Pancreas (tissue), 10 donors: ENCODE measurements around the gene ZNF333. TPM values are rescaled to one million over a fixed set of nuclear protein-coding genes. Genes with fewer than 3 reads are reported as not detected.
A peak's percentile ranks its signal among the peaks of the same experiment; 100 is the strongest.
"Not testable (repeated sequence)": the region's sequence is repeated elsewhere in the genome, so short reads cannot be mapped to it uniquely, and the experiment has no call there.

Experiments used
- ATAC-seq, 4 donors: fragments of 200-7000 bp; cut with Tn5 transposase; one replicate each; pipeline versions ENCODE4 v1.8.0 to v1.9.1; 2020; ENCODE audit warnings: mild to moderate bottlenecking in 4 of 4, moderate library complexity in 4 of 4
- DNase-seq, 6 donors: peaks; one replicate each; pipeline ENCODE4 v3.0.0-alpha.2; 2020
- FAIRE-seq: peaks from 2 replicates; lab custom pipeline; 2012; peaks lifted over from hg19 to GRCh38; lab: Jason Lieb, UNC
- H3K27ac ChIP-seq, 4 donors: fragments of 200-600 bp; sonication (generic); 1 replicate in 3 of 4; 2 replicates in 1 of 4; pipeline versions ENCODE4 v1.5.0 to v1.8.0; 2020
- H3K27me3 ChIP-seq, 4 donors: fragments of 200-600 bp; one replicate each; pipeline ENCODE4 v1.8.0; 2021
- H3K36me3 ChIP-seq, 3 donors: fragments of 200-600 bp; sonication (generic) in 1 of 3; one replicate each; pipeline versions ENCODE4 v1.5.0 to v1.8.0; 2020 to 2021
- H3K4me1 ChIP-seq, 3 donors: fragments of 200-600 bp; one replicate each; pipeline ENCODE4 v1.8.0; 2021
- H3K4me3 ChIP-seq, 4 donors: fragments of 200-600 bp; sonication (generic) in 2 of 4; one replicate each; pipeline versions ENCODE4 v1.5.0 to v1.8.0; 2020 to 2021
- H3K9me3 ChIP-seq, 4 donors: fragments of 200-600 bp; one replicate each; pipeline ENCODE4 v1.8.0; 2021
- CTCF ChIP-seq, 4 donors: fragments of 200-600 bp; sonication (generic) in 3 of 4; IDR thresholded peaks; one replicate each; pipeline versions ENCODE4 v1.5.0 to v1.8.0; 2021; ENCODE audit warnings: antibody characterized with exemption in 4 of 4
- WGBS, 2 donors: extraction: QIAGEN DNeasy Blood & Tissue Kit; methylation state at CpG; one replicate each; pipeline ENCODE4 v1.1.7; 2013; 5-methylcytosine and 5-hydroxymethylcytosine counted together
- intact Hi-C, 3 donors: fragments of 100-400 bp; cut with DNase I; formaldehyde crosslinking; loops; one replicate each; pipeline versions ENCODE4 v1.11.1 to v1.14.2; 2022
- polyA plus RNA-seq, 2 donors: library from polyadenylated mRNA; stranded (reverse); fragments of 200-250 nt; gene quantifications; one replicate each; pipeline ENCODE4 v1.2.3, GENCODE V29; 2013
- total RNA-seq, 6 donors: library from RNA; stranded (reverse); fragmentation: NEBNext Ultra II Directional in 4 of 6; extraction: Animal tissue kit (Norgen Biotek cat#: 25700) in 4 of 6; gene quantifications; one replicate each; pipeline versions ENCODE4 v1.2.1 to v1.2.4, GENCODE V29; 2021 to 2023
- donor health status: healthy with polysubstance abuse.
- donor health status: DM: no; HTN: no; CAD: no; lungs with moderate emphysema.
- donor health status: DM: no; HTN: no; CAD: no.
- donor health status: control.
- donor health status: control.
- donor health status: Bipolar disorder and iron deficiency.
- donor health status: DM: yes; HTN: yes; CAD: no.
- donor health status: DM: no; HTN: no; CAD: no.
- donor health status: DM: no; HTN: no; CAD: no.
- donor health status: DM: yes; HTN: yes; CAD: no.

Gene ZNF333
- total and polyA plus RNA-seq, 8 donors: 5.4 to 14.4 (median 8.4) TPM

DNA sequence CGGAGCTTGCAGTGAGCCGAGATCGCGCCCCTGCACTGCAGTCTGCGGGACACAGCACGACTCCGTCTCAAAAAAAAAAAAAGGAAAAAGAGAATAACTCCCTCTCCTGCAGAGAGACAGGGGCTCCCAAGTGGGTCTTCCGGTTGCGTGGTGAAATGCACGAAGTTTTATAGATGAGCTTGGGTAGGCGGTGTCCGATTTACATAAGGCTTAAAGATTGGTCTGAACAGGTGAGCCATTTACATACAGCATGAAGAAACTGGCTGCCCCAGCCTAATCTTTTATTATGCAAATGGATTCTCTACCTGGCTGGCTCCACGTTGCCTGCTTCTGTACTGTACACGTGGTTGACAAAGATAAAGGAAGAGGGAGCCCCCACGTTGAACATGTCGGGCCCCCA, 69.0 kb downstream of the ZNF333 start:
- Histone ChIP-seq H3K36me3 (no peaks in the 10 kb centered on the region), H3K4me3 (peak overlapping the region in 1 of 4 donors; percentile 4), H3K27ac (no peak overlapping the region), H3K27me3 (no peaks in the 10 kb centered on the region), H3K9me3 (no peaks in the 10 kb centered on the region), H3K4me1 (no peaks in the 10 kb centered on the region)
- ATAC-seq: peak in 3 of 4 donors; percentile 74 to 86 (median 79)
- no peak for TF ChIP-seq CTCF (IDR thresholded peaks at IDR 0.05)
- FAIRE-seq: no peak
- no peak for DNase-seq
- intact Hi-C loops: no loop called here
- 14 to 15% methylated on average over 15 to 16 of the region's 16 CpGs for WGBS, 2 donors

- ATAC-seq: no peak
- DNase-seq: no peak
- Histone ChIP-seq H3K9me3 (no peaks in the 10 kb centered on the region), H3K27ac (no peak overlapping the region), H3K4me3 (no peak overlapping the region), H3K36me3 (no peaks in the 10 kb centered on the region), H3K27me3 (no peaks in the 10 kb centered on the region), H3K4me1 (no peaks in the 10 kb centered on the region)
- intact Hi-C loops: no loop called here
- no peak for FAIRE-seq
- no peak for TF ChIP-seq CTCF (IDR thresholded peaks at IDR 0.05)
- 52 to 54% methylated on average over 5 of the region's 5 CpGs for WGBS, 2 donors
These were observed 71.8 kb downstream of the ZNF333 start for GRCh38 chr19:14761607-14762006.

DNA sequence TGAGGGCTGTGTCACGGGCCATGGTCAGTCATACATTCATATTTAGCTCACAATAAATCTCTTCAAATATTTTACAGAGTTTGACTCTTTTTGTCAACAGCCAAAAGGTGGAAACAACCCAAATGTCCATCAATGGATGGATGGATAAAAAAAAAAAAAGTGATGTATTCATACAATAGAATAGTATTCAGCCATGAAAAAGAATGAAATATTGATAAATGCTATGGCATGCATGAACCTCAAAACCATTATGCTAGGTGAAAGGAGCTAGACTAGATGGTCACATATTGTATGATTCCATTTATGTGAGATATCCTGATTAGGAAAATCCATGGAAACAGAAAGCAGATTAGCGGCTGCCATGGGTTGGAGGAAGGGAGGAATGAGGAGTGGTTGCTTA, 72.3 kb downstream of the ZNF333 start:
- Histone ChIP-seq H3K4me1 (no peaks in the 10 kb centered on the region), H3K27me3 (no peaks in the 10 kb centered on the region), H3K27ac (no peak overlapping the region), H3K4me3 (no peak overlapping the region), H3K36me3 (no peaks in the 10 kb centered on the region), H3K9me3 (no peaks in the 10 kb centered on the region)
- no peak for ATAC-seq
- 85 to 90% methylated on average over 2 of the region's 2 CpGs for WGBS, 2 donors
- no peak for DNase-seq
- TF ChIP-seq CTCF (IDR thresholded peaks at IDR 0.05): no peak
- intact Hi-C loops: no loop called here
- FAIRE-seq: no peak

DNA sequence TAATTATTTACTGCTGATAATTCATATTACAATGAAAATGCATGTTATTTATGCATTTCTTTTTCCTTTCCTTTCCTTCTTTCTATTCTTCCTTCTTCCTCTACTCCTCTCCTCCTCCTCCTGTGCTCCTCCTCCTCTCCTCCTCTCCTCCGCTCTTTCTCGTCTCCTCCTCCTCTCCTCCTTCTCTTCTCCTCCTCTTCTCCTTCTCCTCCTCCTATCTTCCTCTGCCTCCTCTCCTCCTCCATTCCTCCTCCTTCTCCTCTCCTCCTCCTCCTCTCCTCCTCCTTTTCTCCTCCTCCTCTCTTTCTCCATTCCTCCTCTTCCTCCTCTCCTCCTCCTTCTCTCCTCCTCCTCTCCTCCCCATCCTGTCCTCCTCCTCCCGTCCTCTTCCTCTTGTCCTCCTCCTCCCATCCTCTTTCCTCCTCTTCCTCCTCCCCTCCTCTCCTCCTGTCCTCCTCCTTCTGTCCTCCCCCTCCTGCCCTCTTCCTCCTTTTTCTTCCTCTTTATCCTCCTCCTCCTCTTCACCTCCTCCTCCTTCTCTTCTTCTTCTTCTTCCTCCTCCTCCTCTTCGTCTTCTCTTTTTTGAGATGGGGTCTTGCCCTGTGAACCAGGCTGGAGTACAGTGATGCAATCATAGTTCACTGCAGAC, 73.8 kb downstream of the ZNF333 start:
- Histone ChIP-seq H3K27me3 (peaks cover 0 to 3% (median 0%) of the 10 kb centered on the region in 4 donors), H3K27ac (no peak overlapping the region), H3K4me1 (no peaks in the 10 kb centered on the region), H3K36me3 (no peaks in the 10 kb centered on the region), H3K9me3 (no peaks in the 10 kb centered on the region), H3K4me3 (no peak overlapping the region)
- no peak for FAIRE-seq
- WGBS, 2 donors: 44 to 51% methylated on average over 4 of the region's 4 CpGs
- TF ChIP-seq CTCF (IDR thresholded peaks at IDR 0.05): no peak
- DNase-seq: no peak
- ATAC-seq: no peak
- intact Hi-C loops: no loop called here

GRCh38 chr19:14764401-14764800, 74.6 kb downstream of the ZNF333 start:
- no peak overlapping the region for H3K4me3 ChIP-seq
- DNase-seq: no peak
- intact Hi-C loops: no loop called here
- 74 to 75% methylated on average over 9 of the region's 9 CpGs for WGBS, 2 donors
- ATAC-seq: no peak
- no peaks in the 10 kb centered on the region for H3K36me3 ChIP-seq
- no peak for FAIRE-seq
- peaks cover 0 to 3% (median 0%) of the 10 kb centered on the region in 4 donors for H3K27me3 ChIP-seq
- H3K4me1 ChIP-seq: no peaks in the 10 kb centered on the region
- no peaks in the 10 kb centered on the region for H3K9me3 ChIP-seq
- no peak for TF ChIP-seq CTCF (IDR thresholded peaks at IDR 0.05)
- no peak overlapping the region for H3K27ac ChIP-seq

- DNase-seq: peak in 1 of 6 donors; percentile 3
- ATAC-seq, H3K27ac ChIP-seq, FAIRE-seq, H3K36me3 ChIP-seq, H3K9me3 ChIP-seq, H3K27me3 ChIP-seq, intact Hi-C loops, H3K4me3 ChIP-seq, H3K4me1 ChIP-seq: not testable (repeated sequence)
- 57 to 78% methylated on average over 4 to 7 of the region's 18 CpGs for WGBS, 2 donors
These were observed 75.6 kb downstream of the ZNF333 start for GRCh38 chr19:14765403-14765802.

DNA sequence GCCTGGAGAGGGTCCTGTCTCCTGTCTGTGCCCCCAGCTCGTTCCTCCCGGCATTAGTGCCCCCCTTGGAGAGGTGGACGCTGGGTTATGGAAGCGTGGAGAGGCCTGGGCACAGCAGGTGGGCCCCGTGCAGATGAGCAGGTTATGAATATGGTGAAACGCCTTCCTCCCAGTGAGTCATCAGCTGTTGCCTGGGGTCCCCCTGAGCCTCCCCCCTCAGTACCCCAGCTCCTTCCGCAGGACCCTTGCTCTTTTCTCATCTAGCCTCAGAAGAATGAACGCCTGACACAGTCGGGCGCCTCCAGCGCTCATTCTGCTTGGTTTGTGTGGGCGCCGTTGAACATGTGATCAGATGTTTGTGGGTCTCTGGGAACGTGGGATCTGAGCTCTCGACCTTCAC, 76.0 kb downstream of the ZNF333 start:
- H3K9me3 ChIP-seq, intact Hi-C loops, FAIRE-seq, H3K4me3 ChIP-seq, ATAC-seq, H3K27ac ChIP-seq, H3K36me3 ChIP-seq, H3K27me3 ChIP-seq, DNase-seq, H3K4me1 ChIP-seq: not testable (repeated sequence)
- 68 to 74% methylated on average over 13 to 15 of the region's 15 CpGs for WGBS, 2 donors
